ENCODE results near the gene NAT14. TPM values are rescaled to one million over a fixed set of nuclear protein-coding genes. Genes with fewer than 3 reads are reported as not detected.

The NAT14 gene
- total RNA-seq, 1 donor from 2014 or later: 37.7 TPM

- Mint-ChIP-seq H3K4me1 (ENCODE audit: unreplicated experiment) (peaks cover 13% of the 10 kb centered on the region), H3K27ac (ENCODE audit: unreplicated experiment) (peak overlapping the region; percentile 93), H3K36me3 (ENCODE audit: low read depth, unreplicated experiment) (peaks cover 4% of the 10 kb centered on the region), H3K4me3 (ENCODE audit: unreplicated experiment) (peak overlapping the region; percentile 91), H3K9me3 (ENCODE audit: unreplicated experiment) (no peaks in the 10 kb centered on the region), H3K27me3 (ENCODE audit: unreplicated experiment) (peaks cover 7% of the 10 kb centered on the region)
- TF ChIP-seq, protein P1, sequence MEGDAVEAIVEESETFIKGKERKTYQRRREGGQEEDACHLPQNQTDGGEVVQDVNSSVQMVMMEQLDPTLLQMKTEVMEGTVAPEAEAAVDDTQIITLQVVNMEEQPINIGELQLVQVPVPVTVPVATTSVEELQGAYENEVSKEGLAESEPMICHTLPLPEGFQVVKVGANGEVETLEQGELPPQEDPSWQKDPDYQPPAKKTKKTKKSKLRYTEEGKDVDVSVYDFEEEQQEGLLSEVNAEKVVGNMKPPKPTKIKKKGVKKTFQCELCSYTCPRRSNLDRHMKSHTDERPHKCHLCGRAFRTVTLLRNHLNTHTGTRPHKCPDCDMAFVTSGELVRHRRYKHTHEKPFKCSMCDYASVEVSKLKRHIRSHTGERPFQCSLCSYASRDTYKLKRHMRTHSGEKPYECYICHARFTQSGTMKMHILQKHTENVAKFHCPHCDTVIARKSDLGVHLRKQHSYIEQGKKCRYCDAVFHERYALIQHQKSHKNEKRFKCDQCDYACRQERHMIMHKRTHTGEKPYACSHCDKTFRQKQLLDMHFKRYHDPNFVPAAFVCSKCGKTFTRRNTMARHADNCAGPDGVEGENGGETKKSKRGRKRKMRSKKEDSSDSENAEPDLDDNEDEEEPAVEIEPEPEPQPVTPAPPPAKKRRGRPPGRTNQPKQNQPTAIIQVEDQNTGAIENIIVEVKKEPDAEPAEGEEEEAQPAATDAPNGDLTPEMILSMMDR (IDR thresholded peaks at IDR 0.05; ENCODE audit: unreplicated experiment): no peak
- DNase-seq (ENCODE audit: low spot score): no peak
Observed at GRCh38 chr19:55486043-55486970, 1.3 kb downstream of the NAT14 start.

- Mint-ChIP-seq H3K4me3 (ENCODE audit: unreplicated experiment) (peak overlapping the region; percentile 26), H3K27me3 (ENCODE audit: unreplicated experiment) (peaks cover 7% of the 10 kb centered on the region), H3K36me3 (ENCODE audit: low read depth, unreplicated experiment) (peaks cover 4% of the 10 kb centered on the region), H3K4me1 (ENCODE audit: unreplicated experiment) (peaks cover 13% of the 10 kb centered on the region), H3K27ac (ENCODE audit: unreplicated experiment) (peak overlapping the region; percentile 48), H3K9me3 (ENCODE audit: unreplicated experiment) (no peaks in the 10 kb centered on the region)
- TF ChIP-seq, protein P1 (IDR thresholded peaks at IDR 0.05; ENCODE audit: unreplicated experiment): no peak
- no peak for DNase-seq (ENCODE audit: low spot score)
Observed at GRCh38 chr19:55486971-55487923, 2.3 kb downstream of the NAT14 start.

GRCh38 chr19:55487924-55488687 is 3.1 kb downstream of the NAT14 start, which contains the start of gene SSC5D:
Gene SSC5D, plus strand, starts transcription at chr19:55488436. Its CDS starts 154 bp downstream, at chr19:55488590.
- Mint-ChIP-seq H3K4me1 (ENCODE audit: unreplicated experiment) (peaks cover 13% of the 10 kb centered on the region), H3K4me3 (ENCODE audit: unreplicated experiment) (peak within 1 kb of the TSS; percentile 26), H3K27me3 (ENCODE audit: unreplicated experiment) (peaks cover 7% of the 10 kb centered on the region), H3K36me3 (ENCODE audit: low read depth, unreplicated experiment) (peaks cover 4% of the 10 kb centered on the region), H3K9me3 (ENCODE audit: unreplicated experiment) (no peaks in the 10 kb centered on the region), H3K27ac (ENCODE audit: unreplicated experiment) (peak within 1 kb of the TSS; percentile 48)
- TF ChIP-seq, protein P1 (IDR thresholded peaks at IDR 0.05; ENCODE audit: unreplicated experiment): no peak
- DNase-seq (ENCODE audit: low spot score): no peak

GRCh38 chr19:55488986-55489710 is 4.2 kb downstream of the NAT14 start:
- H3K27me3 Mint-ChIP-seq (ENCODE audit: unreplicated experiment): peaks cover 7% of the 10 kb centered on the region
- peaks cover 4% of the 10 kb centered on the region for H3K36me3 Mint-ChIP-seq (ENCODE audit: low read depth, unreplicated experiment)
- DNase-seq (ENCODE audit: low spot score): no peak
- H3K27ac Mint-ChIP-seq (ENCODE audit: unreplicated experiment): no peak overlapping the region
- TF ChIP-seq, protein P1 (IDR thresholded peaks at IDR 0.05; ENCODE audit: unreplicated experiment): no peak
- peaks cover 13% of the 10 kb centered on the region for H3K4me1 Mint-ChIP-seq (ENCODE audit: unreplicated experiment)
- H3K4me3 Mint-ChIP-seq (ENCODE audit: unreplicated experiment): no peak overlapping the region
- H3K9me3 Mint-ChIP-seq (ENCODE audit: unreplicated experiment): no peaks in the 10 kb centered on the region

Measured in endothelial cell (in vitro differentiated cells).